ENCODE data around the gene SPESP1.
"Not testable (repeated sequence)": the region's sequence is repeated elsewhere in the genome, so short reads cannot be mapped to it uniquely, and the experiment has no call there.

SPESP1 gene

GRCh38 chr15:68967948-68968347 lies 37.6 kb downstream of the SPESP1 start:
- DNase-seq (ENCODE audit: extremely low spot score) = no peak
- ChIA-PET POLR2A (no interaction called here), CTCF (no interaction called here)

DNA sequence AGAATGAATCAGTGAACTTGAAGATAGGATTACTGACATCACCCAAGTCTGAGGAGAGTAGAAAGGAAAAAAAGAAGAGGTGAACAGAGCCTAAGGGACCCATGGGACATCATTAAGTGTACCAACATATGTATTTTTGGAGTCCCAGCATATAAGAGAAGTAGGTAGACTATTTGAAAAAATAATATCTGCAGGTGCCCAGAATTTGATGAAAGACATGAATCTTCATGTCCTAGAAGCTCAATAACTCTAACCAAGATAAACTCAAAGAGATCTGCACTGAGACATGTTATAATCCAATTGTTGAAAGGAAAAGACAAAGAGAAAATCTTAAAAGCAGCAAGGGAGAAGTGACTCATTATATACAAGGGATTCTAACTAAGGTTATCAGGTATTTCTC lies 39.0 kb downstream of the SPESP1 start:
- POLR2A ChIA-PET = no interaction called here
- no peak for DNase-seq (ENCODE audit: extremely low spot score)
- CTCF ChIA-PET = no interaction called here
- no peak for TF ChIP-seq CTCF (IDR thresholded peaks at IDR 0.05; ENCODE audit: control extremely low read depth, extremely low read depth, low read depth, missing control alignments)

More at GRCh38 chr15:68967948-68968347, 37.6 kb downstream of the SPESP1 start:
- no peak for TF ChIP-seq CTCF (IDR thresholded peaks at IDR 0.05; ENCODE audit: control extremely low read depth, extremely low read depth, low read depth, missing control alignments)

DNA sequence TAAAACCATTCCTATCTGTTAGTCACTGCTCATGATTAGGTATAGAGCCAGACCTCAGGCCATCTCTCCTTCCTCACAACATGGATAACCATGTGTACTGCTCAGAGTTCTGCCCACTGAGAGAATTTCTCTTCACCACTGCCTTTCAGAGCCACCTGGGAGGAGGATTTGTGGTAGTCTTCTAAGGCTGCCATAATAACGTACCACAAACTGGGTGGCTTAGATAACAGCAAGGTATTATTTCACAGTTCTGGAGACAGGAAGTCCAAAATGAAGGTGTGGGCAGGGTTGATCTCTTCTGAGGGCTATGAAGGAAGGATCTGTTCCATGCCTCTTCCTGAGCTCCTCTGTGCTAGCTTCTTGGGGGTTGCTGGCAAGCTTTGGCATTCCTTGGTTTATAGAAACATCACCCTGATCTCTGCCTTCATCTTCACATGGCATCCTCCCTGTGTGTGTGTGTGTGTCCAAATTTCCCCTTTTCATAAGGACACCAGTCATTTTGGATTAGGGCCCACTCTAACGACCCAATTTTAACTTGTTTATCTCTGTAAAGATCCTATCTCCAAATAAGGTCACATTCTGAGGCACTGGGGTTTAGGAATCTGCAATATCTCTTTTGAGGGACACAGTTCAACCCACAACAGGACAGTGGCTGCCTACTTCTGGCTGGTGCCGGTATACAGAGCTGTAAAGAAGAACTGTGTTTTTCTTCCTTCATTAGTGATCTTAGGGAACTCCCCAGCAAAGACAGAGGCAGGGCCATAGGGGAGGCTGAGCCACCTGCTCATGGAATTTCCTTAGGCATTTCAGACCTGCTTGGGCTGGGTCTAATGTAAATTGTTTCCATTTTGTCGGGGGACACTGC lies 42.1 kb downstream of the SPESP1 start:
- no peak for DNase-seq (ENCODE audit: extremely low spot score)
- ChIA-PET POLR2A (no interaction called here), CTCF (no interaction called here)
- TF ChIP-seq CTCF (IDR thresholded peaks at IDR 0.05; ENCODE audit: control extremely low read depth, extremely low read depth, low read depth, missing control alignments) = no peak

- POLR2A ChIA-PET; CTCF ChIA-PET; DNase-seq (ENCODE audit: extremely low spot score): not testable (repeated sequence)
Observed at GRCh38 chr15:68975651-68976160, 45.4 kb downstream of the SPESP1 start.

- CTCF ChIA-PET = not testable (repeated sequence)
Observed at GRCh38 chr15:68977426-68977825, 47.1 kb downstream of the SPESP1 start.

DNA sequence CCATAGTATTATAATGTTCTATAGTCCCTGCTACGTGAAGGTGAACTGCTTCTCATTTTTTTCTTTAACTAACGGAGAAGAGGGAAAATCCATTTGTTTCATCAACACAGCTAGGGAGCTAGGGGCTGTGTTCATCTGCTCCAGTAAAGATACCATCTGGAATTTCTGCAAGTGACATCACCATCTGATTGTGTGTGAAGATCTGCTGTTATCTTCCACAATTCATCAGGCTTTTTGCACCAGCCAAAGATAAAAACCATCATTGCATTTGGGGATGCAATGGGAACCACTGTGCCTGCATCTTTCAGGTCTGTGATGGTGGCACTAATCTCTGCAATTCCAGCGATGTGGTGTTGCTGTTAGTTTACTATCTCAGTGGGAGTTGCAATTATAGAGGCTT lies 48.7 kb downstream of the SPESP1 start:
- ChIA-PET POLR2A (no interaction called here), CTCF (no interaction called here)
- no peak for DNase-seq (ENCODE audit: extremely low spot score)
- TF ChIP-seq CTCF (IDR thresholded peaks at IDR 0.05; ENCODE audit: control extremely low read depth, extremely low read depth, low read depth, missing control alignments) = no peak

More at GRCh38 chr15:68977426-68977825, 47.1 kb downstream of the SPESP1 start:
- DNase-seq (ENCODE audit: extremely low spot score); POLR2A ChIA-PET: not testable (repeated sequence)

DNA sequence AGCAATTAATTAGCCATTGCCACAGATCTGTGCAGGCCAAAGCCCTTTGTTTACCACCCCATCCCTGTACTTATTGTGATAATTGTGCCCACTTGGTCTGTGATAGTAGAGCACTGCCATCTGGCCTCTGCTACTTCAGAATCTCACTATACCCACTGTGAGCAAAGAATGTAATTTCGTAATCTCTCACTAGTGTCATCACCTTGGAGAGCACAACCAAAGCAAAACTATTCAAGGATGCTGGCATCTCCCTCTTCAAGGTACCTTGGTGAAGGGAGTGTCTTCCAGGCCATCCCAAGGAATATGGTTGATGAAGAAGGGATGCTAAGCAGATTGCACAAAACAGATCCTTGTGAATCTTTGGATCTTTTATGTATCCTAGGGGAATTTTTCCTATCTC lies 49.5 kb downstream of the SPESP1 start:
- POLR2A ChIA-PET = no interaction called here
- CTCF ChIA-PET = no interaction called here
- no peak for TF ChIP-seq CTCF (IDR thresholded peaks at IDR 0.05; ENCODE audit: control extremely low read depth, extremely low read depth, low read depth, missing control alignments)
- no peak for DNase-seq (ENCODE audit: extremely low spot score)
